ENCODE results near the gene MYL10.

Gene MYL10

DNA sequence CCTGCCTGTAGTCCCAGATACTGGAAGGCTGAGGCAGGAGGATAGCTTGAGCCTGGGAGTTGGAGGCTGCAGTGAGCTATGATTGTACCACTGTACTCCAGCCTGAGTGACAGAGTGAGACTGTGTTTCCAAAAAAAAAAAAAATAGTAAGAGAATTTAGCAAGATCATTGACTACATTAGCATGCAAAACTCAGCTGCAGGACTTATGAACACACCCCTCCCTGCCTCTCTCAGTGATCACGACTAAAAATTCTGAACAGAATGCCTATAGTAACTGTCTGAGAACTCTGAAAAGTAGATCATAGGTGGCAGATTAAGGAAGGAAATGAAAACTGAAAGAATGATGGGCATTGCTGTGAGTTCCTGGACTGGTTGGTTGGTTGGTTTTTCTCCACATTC lies 50.5 kb downstream of the MYL10 start:
- in situ Hi-C loops (cut with HindIII; ENCODE audit: low sequenced_read_pairs), result no loop called here

DNA sequence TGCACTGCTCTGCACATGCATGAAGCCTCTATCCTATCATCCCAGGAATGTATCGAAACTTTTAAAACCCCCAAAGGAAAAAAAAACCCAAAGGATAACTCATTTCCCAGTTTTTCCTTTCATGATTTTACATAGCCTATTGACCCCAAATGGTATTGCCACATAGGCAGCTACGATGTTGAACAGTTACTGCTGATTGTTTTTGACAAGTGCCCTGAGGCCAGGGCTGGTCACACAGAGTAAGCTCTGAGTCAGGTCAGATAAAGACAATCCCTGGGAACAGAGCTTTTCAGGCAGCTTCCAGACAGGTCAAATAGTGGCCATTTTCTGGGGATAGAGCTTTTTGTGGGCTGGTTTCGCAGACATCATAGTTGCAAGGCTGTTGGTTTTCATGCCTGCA lies 52.1 kb downstream of the MYL10 start:
- in situ Hi-C loops (cut with HindIII; ENCODE audit: low sequenced_read_pairs), result no loop called here

DNA sequence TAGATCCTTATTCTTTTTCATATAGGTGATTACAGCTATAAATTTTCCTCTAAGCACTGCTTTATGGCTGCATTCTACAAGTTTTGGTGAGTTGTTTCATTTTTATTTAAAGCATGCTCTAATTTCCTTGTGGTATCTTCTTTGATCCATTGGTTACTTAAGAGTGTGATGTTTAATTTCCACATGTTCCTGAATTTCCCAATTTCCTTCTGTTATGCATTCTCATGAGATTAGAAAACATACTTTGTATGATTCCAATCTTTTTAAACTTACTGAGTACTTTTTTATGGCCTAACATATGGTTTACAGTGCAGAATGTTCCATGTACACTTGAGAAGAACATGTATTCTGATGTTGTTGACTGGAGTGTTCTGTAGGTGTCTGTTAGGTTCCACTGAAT lies 53.4 kb downstream of the MYL10 start:
- in situ Hi-C loops (cut with HindIII; ENCODE audit: low sequenced_read_pairs), result no loop called here

DNA sequence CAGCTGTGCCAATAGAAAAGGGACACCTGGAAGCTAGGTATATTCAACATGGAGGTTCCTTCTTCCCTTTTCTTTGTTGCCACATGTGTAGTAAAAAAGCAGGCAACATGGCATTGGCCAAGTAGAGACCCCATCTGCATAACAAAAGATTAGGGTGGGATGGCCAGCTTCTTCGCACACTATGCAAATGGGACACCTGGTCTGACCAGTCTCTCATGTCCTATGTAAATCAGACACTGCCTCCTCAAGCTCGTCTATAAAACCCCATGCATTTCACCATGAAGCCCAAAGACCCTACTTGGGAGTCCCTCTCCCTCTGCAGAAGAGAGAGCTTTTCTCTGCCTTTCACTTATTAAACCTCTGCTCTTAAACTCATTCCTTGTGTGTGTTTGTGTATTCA lies 53.9 kb downstream of the MYL10 start:
- in situ Hi-C loops (cut with HindIII; ENCODE audit: low sequenced_read_pairs), result no loop called here

DNA sequence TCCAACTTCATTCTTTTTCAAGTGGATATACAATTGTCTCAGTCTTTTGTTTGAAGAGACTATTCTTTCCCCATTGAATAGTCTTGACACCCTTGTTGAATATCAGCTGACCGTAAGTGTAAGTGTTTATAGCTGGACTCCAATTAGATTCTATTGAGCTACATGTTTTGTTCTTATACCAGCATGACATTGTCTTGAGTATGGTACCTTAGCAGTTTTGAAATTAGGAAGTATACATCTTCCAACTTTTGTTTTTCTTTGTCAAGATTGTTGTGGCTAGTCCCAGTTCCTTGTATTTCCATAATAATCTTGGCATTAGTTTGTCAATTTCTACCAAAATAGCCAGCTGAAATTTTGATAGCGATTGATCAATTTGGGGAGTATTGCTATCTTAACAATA lies 56.9 kb downstream of the MYL10 start:
- in situ Hi-C loops (cut with HindIII; ENCODE audit: low sequenced_read_pairs), result no loop called here

DNA sequence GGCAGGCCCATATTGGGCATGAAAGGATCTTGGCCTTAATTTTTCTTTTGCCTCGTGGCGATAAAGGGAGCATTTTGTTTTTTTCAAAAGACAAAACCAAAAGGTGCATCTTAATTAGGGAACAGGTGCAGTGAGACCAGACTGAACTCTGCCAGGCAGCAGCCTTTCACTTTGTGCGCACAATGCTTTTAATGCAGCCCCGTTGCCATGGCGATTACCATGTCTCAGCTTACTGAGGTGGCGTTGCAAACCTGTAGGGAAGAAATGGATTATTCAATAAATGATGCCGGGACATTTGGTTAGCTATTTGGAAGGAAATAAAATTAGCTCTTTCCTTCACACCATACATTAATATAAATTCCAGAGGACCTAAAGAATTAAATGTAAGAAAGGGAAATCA lies 61.9 kb downstream of the MYL10 start:
- in situ Hi-C loops (cut with HindIII; ENCODE audit: low sequenced_read_pairs), result no loop called here

DNA sequence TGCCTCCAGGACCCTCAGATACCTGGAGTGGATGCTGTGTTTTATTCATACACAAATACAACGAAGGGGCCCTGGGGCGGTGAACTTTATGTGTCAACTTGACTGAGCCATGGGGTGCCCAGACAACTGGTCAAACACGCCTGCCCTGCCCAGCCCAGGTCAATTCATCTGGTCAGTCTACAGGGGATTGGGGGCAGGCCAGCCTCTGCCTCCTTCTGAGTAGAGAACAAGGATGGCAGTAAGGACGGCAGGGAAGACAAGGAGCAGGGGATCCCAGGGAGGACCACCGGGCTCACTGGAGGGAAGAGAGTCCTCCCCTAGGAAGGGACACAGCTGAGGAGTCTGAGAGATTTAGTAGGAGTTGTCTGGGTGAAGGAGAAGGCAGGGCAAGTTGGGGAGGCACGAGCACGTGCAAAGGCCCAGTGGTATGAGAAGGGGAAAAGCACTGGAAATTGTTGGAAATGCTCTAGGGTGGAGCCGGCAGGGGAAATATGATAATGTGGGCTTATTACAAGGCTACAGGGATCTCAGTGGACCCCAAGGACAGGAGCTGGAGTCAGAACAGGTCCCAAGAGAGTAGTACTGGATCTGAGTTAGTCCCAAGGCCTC lies 63.4 kb downstream of the MYL10 start:
- in situ Hi-C loops (cut with HindIII; ENCODE audit: low sequenced_read_pairs), result no loop called here

DNA sequence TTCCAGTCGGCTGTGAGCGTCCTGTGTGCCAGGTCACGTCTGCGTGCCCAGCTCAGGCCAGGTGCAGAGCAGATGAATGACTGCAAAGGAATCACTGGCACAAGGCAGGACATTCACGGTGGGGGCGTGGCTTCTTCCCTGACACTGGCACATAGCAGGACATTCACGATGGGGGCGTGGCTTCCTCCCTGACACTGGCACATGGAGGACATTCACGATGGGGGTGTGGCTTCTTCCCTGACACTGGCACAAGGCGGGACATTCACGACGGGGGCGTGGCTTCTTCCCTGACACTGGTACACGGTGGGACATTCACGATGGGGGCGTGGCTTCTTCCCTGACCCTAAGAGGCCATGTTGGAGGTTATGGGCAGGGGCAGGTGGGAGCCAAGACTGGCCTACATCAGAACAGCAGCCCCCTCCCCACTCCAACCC lies 64.3 kb downstream of the MYL10 start:
- in situ Hi-C loops (cut with HindIII; ENCODE audit: low sequenced_read_pairs), result no loop called here

DNA sequence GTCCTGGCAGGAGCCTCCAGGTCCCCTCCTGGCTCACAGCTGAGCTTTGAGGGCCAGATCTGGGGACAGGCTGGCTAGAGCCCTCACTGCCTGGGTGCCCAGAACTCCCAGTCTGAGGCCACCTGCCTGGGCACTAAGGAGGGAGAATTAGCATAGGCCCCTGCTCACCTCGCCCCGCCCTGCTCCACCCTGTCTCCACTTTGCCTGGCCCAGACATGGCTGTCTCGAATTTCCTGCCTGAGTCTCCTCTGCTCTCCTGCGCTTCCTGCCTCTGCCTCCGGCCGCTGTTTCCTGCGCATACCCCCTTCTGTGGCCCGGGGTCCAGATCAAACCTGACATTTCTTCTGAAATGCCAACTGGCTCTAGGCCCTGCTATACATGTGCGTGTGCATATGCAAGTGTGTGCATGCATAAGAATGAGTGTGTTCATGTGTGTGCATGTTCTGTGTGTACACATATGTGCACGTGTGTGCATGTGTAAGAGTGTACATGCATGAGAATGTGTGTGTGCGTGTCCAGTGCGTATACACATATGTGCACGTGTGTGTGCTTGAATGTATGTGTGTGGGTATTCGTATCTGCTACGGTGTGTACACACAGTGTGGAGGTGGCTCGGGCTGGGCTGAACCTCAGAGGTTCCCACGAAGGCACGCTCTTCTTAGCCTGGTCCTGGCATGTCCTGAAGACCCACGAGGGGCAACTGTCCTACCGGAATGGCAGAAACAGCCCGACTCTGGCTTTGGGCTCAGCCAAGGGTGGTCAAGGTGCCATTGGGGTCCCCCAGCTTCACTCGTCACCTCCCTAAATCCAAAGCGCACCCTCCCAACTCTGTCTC lies 64.9 kb downstream of the MYL10 start:
- in situ Hi-C loops (cut with HindIII; ENCODE audit: low sequenced_read_pairs), result no loop called here

All from DLD1 (cell line).